Bone marrow (tissue), 2 donors: ENCODE results near the gene C13orf46.

Experiments used
- DNase-seq, 2 donors: peaks; one replicate each; lab custom pipeline; 2025; lab: John Stamatoyannopoulos, UW

The C13orf46 gene

DNA sequence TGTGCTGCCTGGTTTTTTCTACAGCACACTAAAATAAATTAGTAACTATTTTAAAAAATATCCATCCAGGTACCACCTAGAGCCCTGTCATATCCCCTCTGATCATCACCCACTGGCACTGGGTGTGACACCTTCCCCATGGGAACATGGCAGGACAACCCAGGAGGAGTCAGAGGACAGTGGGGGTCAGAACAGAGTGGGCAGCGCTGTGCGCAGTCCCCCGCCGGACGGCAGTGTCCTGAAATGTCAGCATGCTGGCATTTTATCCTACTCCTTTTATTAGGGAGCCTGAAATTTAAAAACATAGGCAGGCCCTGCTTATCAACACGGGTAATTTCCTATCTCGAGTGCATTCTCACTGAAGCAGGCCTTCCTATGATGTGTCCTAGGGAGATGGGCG, 67.9 kb downstream of the C13orf46 start:
- no peak for DNase-seq

DNA sequence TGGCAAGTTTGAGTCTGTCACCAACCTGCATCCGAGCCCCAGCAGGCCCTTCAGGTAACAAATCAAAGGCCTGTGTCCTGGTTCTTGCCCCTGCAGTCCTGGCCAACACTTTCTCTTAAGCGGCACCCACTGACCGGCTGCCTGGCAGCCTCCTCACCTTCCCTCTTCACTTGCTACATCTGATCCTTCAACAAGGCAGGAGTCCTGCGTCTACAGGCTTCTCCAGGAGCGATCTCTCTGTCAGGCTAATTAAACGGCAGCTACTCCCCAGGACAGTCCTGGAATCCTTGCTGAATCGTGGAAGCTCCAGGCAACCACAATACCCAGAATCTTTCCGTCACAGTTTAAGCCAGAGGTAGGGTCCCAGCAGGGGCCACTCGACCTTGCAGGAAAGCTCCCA, 68.9 kb downstream of the C13orf46 start:
- DNase-seq = no peak

DNA sequence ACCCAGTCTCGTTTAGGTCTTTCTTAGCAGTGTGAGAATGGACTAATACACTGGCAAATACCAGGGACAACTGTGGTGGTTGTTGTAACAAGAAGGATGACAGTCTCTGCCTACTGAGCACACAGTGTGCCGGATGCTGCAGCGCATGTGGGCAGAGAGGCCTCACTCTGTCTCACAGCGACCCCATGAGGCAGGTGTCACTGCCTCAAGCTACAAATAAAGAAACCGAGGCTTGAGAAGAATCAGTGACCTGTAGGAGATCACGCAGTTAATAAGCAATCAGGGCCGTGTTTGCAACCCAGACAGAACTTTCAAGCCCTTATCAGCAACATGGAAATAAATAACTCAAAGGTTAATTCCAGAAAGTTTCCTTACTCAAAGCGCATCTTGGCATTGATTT, 69.5 kb downstream of the C13orf46 start:
- DNase-seq = no peak

DNA sequence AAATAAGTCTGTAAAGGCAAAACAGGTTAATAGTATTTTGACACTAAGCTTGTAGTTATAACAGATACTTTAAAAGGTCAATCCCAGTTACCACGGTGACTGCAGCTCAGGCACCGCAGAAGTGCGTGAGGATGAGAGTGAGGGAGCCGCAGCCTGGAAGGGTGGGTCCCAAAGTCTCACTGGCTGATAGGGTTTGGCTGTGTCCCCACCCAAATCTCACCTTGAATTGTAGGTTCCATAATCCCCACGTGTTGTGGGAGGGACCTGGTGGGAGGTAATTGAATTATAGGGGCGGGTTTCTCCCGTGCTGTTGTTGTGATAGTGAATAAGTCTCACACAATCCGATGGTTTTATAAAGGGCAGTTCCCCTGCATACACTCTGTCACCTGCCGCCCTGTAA, 70.0 kb downstream of the C13orf46 start:
- DNase-seq = no peak
